ENCODE measurements around the gene DLD. TPM values are rescaled to one million over a fixed set of nuclear protein-coding genes. Genes with fewer than 3 reads are reported as not detected.
A peak's percentile ranks its signal among the peaks of the same experiment; 100 is the strongest.

DLD gene
- total RNA-seq, 4 donors from 2014 or later: 35.8 to 84.7 (median 67.9) TPM

DNA sequence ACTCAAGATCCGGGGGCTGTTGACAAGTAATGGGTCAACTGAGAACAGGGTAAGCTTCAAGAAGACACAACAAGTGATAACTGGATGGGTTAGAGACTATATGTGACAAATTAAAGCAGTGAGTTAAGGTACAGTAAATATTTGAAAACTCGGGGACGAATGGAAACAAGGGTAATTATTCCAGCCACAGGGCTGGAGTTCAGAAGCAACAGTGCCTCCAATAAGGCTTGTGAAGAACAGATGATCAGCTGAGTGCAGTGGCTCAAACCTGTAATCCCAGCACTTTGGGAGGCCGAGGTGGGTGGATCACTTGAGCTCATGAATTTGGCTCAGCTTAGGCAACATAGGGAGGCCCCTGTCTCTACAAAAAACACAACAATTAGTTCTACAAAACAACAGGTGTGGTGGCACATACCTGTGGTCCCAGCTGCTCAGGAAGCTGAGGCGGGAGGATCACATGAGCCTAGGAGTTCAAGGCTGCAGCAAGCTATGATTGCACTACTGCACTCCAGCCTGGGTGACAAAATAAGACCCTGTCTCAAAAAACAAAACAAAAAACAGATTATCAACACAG is 20.5 kb upstream of the DLD start:
- no peak overlapping the region for H3K4me3 ChIP-seq
- no peak for TF ChIP-seq POLR2AphosphoS5 (IDR thresholded peaks at IDR 0.05)
- TF ChIP-seq EP300 (IDR thresholded peaks at IDR 0.05): no peak
- TF ChIP-seq POLR2A (IDR thresholded peaks at IDR 0.05): no peak
- TF ChIP-seq, protein P1, sequence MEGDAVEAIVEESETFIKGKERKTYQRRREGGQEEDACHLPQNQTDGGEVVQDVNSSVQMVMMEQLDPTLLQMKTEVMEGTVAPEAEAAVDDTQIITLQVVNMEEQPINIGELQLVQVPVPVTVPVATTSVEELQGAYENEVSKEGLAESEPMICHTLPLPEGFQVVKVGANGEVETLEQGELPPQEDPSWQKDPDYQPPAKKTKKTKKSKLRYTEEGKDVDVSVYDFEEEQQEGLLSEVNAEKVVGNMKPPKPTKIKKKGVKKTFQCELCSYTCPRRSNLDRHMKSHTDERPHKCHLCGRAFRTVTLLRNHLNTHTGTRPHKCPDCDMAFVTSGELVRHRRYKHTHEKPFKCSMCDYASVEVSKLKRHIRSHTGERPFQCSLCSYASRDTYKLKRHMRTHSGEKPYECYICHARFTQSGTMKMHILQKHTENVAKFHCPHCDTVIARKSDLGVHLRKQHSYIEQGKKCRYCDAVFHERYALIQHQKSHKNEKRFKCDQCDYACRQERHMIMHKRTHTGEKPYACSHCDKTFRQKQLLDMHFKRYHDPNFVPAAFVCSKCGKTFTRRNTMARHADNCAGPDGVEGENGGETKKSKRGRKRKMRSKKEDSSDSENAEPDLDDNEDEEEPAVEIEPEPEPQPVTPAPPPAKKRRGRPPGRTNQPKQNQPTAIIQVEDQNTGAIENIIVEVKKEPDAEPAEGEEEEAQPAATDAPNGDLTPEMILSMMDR (IDR thresholded peaks at IDR 0.05): no peak
- no peaks in the 10 kb centered on the region for H3K27me3 ChIP-seq
- H3K27ac ChIP-seq: no peak overlapping the region
- no peak for DNase-seq (ENCODE audit: low spot score in 2 of 2)
- 82% methylated on average over 5 of the region's 5 CpGs for WGBS
- no peaks in the 10 kb centered on the region for H3K36me3 ChIP-seq
- H3K4me1 ChIP-seq: no peaks in the 10 kb centered on the region
- H3K9me3 ChIP-seq: no peaks in the 10 kb centered on the region

DNA sequence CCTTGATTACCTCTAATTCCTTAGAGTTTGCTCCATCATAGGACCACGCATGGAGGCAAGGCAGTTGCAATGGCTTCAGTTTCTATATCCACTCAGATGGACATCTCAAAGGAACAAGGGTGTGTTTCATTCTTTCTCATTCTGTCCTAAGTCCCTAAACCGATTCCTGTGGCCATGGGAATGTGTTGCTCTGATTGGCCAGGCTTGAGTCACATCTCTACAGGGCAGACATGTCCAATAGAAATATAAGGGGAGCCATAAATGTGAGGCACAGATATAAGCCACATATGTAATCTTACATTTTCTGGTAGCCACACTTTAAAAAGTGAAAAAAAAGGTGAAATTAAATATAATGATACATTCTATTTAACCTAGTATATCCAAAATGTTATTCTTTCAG is 16.9 kb upstream of the DLD start:
- no peak overlapping the region for H3K4me3 ChIP-seq
- peaks cover under 1% of the 10 kb centered on the region for H3K4me1 ChIP-seq
- TF ChIP-seq EP300 (IDR thresholded peaks at IDR 0.05) (no peak), POLR2AphosphoS5 (IDR thresholded peaks at IDR 0.05) (no peak), POLR2A (IDR thresholded peaks at IDR 0.05) (no peak)
- TF ChIP-seq, protein P1 (IDR thresholded peaks at IDR 0.05): no peak
- H3K36me3 ChIP-seq: no peaks in the 10 kb centered on the region
- no peaks in the 10 kb centered on the region for H3K9me3 ChIP-seq
- no peak overlapping the region for H3K27ac ChIP-seq
- no peaks in the 10 kb centered on the region for H3K27me3 ChIP-seq
- WGBS: 84% methylated on average over 2 of the region's 2 CpGs
- no peak for DNase-seq (ENCODE audit: low spot score in 2 of 2)

DNA sequence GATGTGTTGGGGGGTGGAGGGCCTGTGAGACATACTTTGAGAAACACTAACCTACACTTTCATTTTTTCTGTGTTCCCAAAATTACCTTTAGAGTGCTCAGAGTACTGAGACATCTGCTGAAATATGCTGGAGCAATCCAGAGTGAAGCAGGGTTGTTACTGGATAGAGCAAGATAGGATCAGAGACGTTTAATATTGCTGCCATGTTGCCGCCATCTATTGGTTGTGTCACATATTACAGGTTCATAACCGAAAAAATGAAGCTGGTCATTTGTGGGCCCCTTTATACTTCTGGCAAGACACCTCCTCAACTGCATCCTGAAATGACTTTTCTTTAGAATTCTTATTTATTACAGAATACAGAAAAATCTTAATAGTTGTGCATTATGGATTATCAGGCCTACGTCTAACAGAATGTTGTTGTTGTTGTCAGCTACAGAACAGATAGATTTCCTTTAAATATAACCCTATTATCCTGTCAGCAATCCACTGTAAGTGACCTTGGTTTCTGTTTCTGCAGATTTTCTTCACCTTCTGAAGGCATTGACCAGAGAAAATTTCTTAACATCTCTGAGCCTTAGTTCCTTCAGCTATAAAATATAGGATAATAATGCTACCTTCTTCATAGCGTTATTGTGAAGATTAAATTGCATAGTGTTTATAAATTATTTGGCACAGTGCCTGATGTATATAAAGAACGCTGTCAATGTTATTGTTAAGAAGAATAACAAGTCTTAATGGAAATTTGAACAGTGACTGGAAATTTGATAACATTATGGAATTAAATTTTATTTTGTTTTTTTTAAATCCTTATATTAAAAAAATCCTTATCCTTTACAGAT is 16.2 kb upstream of the DLD start:
- TF ChIP-seq POLR2AphosphoS5 (IDR thresholded peaks at IDR 0.05): no peak
- TF ChIP-seq, protein P1 (IDR thresholded peaks at IDR 0.05): peak; percentile 59 to 72
- Histone ChIP-seq H3K4me3 (no peak overlapping the region), H3K36me3 (no peaks in the 10 kb centered on the region), H3K27me3 (no peaks in the 10 kb centered on the region), H3K27ac (no peak overlapping the region), H3K4me1 (peaks cover 8% of the 10 kb centered on the region), H3K9me3 (no peaks in the 10 kb centered on the region)
- WGBS: 27% methylated on average over 6 of the region's 6 CpGs
- DNase-seq (ENCODE audit: low spot score in 2 of 2): no peak

DNA sequence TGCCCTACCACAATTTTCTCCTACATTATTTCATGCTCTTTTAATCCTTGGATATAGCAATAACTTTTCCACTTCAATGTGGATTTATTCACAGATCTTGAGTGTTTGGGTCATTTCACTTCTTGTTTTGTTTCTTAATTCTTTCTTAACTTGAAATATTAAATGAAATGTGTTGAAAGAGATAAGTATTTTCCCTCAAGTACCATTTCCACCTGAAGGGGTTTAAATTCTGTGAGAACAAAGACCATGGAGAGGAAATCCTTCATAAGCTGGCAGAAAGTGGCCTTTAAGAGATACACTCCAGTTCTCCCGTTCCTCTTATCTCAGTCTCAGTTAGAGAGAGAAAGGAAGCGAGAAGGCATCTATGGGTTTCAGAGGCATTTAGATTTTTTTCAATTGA is 14.1 kb upstream of the DLD start:
- 89% methylated on average over 2 of the region's 2 CpGs for WGBS
- TF ChIP-seq EP300 (IDR thresholded peaks at IDR 0.05) (no peak), POLR2AphosphoS5 (IDR thresholded peaks at IDR 0.05) (no peak), POLR2A (IDR thresholded peaks at IDR 0.05) (no peak)
- TF ChIP-seq, protein P1 (IDR thresholded peaks at IDR 0.05): no peak
- H3K27ac ChIP-seq: no peak overlapping the region

DNA sequence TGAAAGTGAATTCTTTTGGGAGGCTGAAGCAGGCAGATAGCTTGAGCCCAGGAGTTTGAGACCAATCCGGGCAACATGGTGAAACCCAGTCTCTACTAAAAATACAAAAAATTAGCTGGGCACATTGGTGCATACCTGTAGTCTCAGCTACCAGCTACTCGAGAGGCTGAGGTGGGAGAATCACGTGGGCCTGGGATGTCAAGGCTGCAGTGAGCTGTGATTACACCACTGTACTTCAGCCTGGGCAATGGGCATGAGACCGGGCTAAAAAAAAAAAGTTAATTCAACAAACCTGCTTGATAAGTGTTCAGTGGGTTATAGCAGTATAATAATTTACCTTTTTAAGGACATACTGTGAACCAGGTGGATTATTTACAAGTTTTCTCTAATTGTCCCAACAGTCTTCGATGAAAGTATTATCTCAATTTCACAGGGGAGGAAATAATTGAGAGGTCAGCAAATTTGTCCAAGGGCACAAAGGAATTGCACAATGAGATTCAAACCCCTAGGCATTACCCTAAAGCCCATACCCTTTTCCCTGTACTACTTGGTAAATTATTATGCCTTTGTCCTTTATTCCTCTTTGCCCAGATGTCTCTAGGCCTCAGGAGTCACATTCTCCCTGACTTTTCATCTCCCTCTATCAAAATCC is 13.1 kb upstream of the DLD start:
- Histone ChIP-seq H3K27me3 (no peaks in the 10 kb centered on the region), H3K9me3 (no peaks in the 10 kb centered on the region), H3K36me3 (no peaks in the 10 kb centered on the region), H3K27ac (no peak overlapping the region), H3K4me3 (no peak overlapping the region), H3K4me1 (peaks cover 9% of the 10 kb centered on the region)
- WGBS: 91% methylated on average over 5 of the region's 5 CpGs
- TF ChIP-seq POLR2A (IDR thresholded peaks at IDR 0.05) (no peak), POLR2AphosphoS5 (IDR thresholded peaks at IDR 0.05) (no peak), EP300 (IDR thresholded peaks at IDR 0.05) (no peak)
- TF ChIP-seq, protein P1 (IDR thresholded peaks at IDR 0.05): no peak
- DNase-seq (ENCODE audit: low spot score in 2 of 2): no peak

More for the DNA sequence above, 14.1 kb upstream of the DLD start:
- peaks cover 9% of the 10 kb centered on the region for H3K4me1 ChIP-seq
- H3K36me3 ChIP-seq: no peaks in the 10 kb centered on the region
- DNase-seq (ENCODE audit: low spot score in 2 of 2): no peak
- no peaks in the 10 kb centered on the region for H3K27me3 ChIP-seq
- no peak overlapping the region for H3K4me3 ChIP-seq
- H3K9me3 ChIP-seq: no peaks in the 10 kb centered on the region
